ENCODE results near the gene GAN.

The GAN gene

GRCh38 chr16:81431554-81432353, 117.0 kb downstream of the GAN start:
- TF ChIP-seq CTCF (IDR thresholded peaks at IDR 0.05; ENCODE audit: low read depth, low read length): no peak
- DNase-seq (ENCODE audit: extremely low read depth, low read depth): peak; percentile 11

GRCh38 chr16:81432937-81433557, 118.3 kb downstream of the GAN start:
- DNase-seq (ENCODE audit: extremely low read depth, low read depth): no peak
- no peak for TF ChIP-seq CTCF (IDR thresholded peaks at IDR 0.05; ENCODE audit: low read depth, low read length)

- DNase-seq (ENCODE audit: extremely low read depth, low read depth): no peak
- TF ChIP-seq CTCF (IDR thresholded peaks at IDR 0.05; ENCODE audit: low read depth, low read length): no peak
Observed at GRCh38 chr16:81435103-81435502, 120.3 kb downstream of the GAN start.

- no peak for TF ChIP-seq CTCF (IDR thresholded peaks at IDR 0.05; ENCODE audit: low read depth, low read length)
Observed at GRCh38 chr16:81435567-81435966, 120.8 kb downstream of the GAN start.

DNA sequence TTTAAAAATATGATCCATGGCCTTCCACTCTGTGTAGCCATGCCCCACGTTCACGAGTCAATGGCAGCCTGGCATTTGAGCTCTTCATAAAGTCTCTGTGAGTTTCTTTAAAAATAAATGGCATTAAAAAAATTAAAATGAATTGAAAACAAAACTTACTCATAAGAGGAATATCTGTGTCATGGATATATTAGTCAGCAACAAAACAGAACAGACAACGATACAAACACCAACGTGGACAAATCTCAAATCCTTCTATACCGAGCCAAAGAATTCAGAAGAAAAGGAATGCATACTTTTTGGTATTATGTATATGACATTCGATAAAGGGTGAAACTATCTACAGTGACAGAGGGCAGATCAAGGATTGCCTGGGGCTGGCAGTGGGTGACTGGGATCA, 121.6 kb downstream of the GAN start:
- no peak for DNase-seq (ENCODE audit: extremely low read depth, low read depth)

More at GRCh38 chr16:81435567-81435966, 120.8 kb downstream of the GAN start:
- DNase-seq (ENCODE audit: extremely low read depth, low read depth): no peak

GRCh38 chr16:81437865-81438264, 123.1 kb downstream of the GAN start:
- TF ChIP-seq CTCF (IDR thresholded peaks at IDR 0.05; ENCODE audit: low read depth, low read length): no peak

More for the DNA sequence above, 121.6 kb downstream of the GAN start:
- no peak for TF ChIP-seq CTCF (IDR thresholded peaks at IDR 0.05; ENCODE audit: low read depth, low read length)

More at GRCh38 chr16:81437865-81438264, 123.1 kb downstream of the GAN start:
- no peak for DNase-seq (ENCODE audit: extremely low read depth, low read depth)
